WERI-Rb-1 (cell line): Measurements from ENCODE around the gene INSL6.
A peak's percentile ranks its signal among the peaks of the same experiment; 100 is the strongest.
"Not testable (repeated sequence)": the region's sequence is repeated elsewhere in the genome, so short reads cannot be mapped to it uniquely, and the experiment has no call there.

Experiments
- DNase-seq: peaks from one replicate; pipeline ENCODE4 v3.0.0-alpha.2; 2020
- H3K27ac ChIP-seq: fragments of 250-450 bp; sonication (Bioruptor Pico); 2 replicates; pipeline ENCODE4 v1.5.1; 2020; ENCODE audit warnings: mild to moderate bottlenecking, moderate library complexity
- H3K27me3 ChIP-seq: fragments of 250-450 bp; sonication (Bioruptor Pico); 2 replicates; pipeline ENCODE4 v1.5.1; 2021; ENCODE audit warnings: mild to moderate bottlenecking, low read depth, moderate library complexity; ENCODE audit not compliant: insufficient read depth, severe bottlenecking
- H3K36me3 ChIP-seq: fragments of 250-450 bp; sonication (Bioruptor Pico); 2 replicates; pipeline ENCODE4 v1.5.1; 2020; ENCODE audit warnings: mild to moderate bottlenecking, moderate library complexity
- H3K4me3 ChIP-seq: 2 replicates; pipeline ENCODE4 v1.5.1; 2011; ENCODE audit warnings: low read depth, mild to moderate bottlenecking, control low read depth, low read length
- H3K9me3 ChIP-seq: fragments of 250-450 bp; sonication (Bioruptor Pico); 2 replicates; pipeline ENCODE4 v1.5.1; 2021; ENCODE audit warnings: mild to moderate bottlenecking, moderate library complexity; ENCODE audit not compliant: severe bottlenecking
- CTCF ChIP-seq: IDR thresholded peaks from 2 replicates; pipeline ENCODE4 v1.5.1; 2011; ENCODE audit warnings: low read depth, mild to moderate bottlenecking, control low read depth, inconsistent platforms, low read length

INSL6 gene

GRCh38 chr9:5193345-5193744 is 7.9 kb upstream of the INSL6 start:
- Histone ChIP-seq H3K36me3 (no peaks in the 10 kb centered on the region), H3K4me3 (no peak overlapping the region), H3K27me3 (no peaks in the 10 kb centered on the region), H3K9me3 (no peaks in the 10 kb centered on the region), H3K27ac (no peak overlapping the region)
- TF ChIP-seq CTCF, result no peak
- DNase-seq, result no peak

GRCh38 chr9:5191985-5192384 is 6.5 kb upstream of the INSL6 start:
- no peak overlapping the region for H3K4me3 ChIP-seq
- no peaks in the 10 kb centered on the region for H3K27me3 ChIP-seq
- H3K9me3 ChIP-seq, result no peaks in the 10 kb centered on the region
- no peak for TF ChIP-seq CTCF
- no peak overlapping the region for H3K27ac ChIP-seq
- no peaks in the 10 kb centered on the region for H3K36me3 ChIP-seq
- no peak for DNase-seq

- Histone ChIP-seq H3K27me3 (no peaks in the 10 kb centered on the region), H3K4me3 (no peak overlapping the region), H3K27ac (no peak overlapping the region), H3K9me3 (no peaks in the 10 kb centered on the region), H3K36me3 (no peaks in the 10 kb centered on the region)
- no peak for TF ChIP-seq CTCF
- no peak for DNase-seq
Observed at GRCh38 chr9:5188060-5188984, 2.9 kb upstream of the INSL6 start.

GRCh38 chr9:5186416-5187169 is 1.2 kb upstream of the INSL6 start:
- peak; percentile 78 for TF ChIP-seq CTCF
- DNase-seq, result peak; percentile 57
- H3K27me3 ChIP-seq, result no peaks in the 10 kb centered on the region
- no peak overlapping the region for H3K4me3 ChIP-seq
- H3K27ac ChIP-seq, result no peak overlapping the region
- no peaks in the 10 kb centered on the region for H3K9me3 ChIP-seq
- H3K36me3 ChIP-seq, result no peaks in the 10 kb centered on the region

GRCh38 chr9:5184776-5185175 is 663 bp downstream of the INSL6 start:
- no peaks in the 10 kb centered on the region for H3K27me3 ChIP-seq
- H3K9me3 ChIP-seq, result no peaks in the 10 kb centered on the region
- no peak for DNase-seq
- H3K36me3 ChIP-seq, result no peaks in the 10 kb centered on the region
- no peak overlapping the region for H3K4me3 ChIP-seq
- no peak overlapping the region for H3K27ac ChIP-seq
- TF ChIP-seq CTCF, result no peak

- H3K36me3 ChIP-seq, H3K27me3 ChIP-seq, H3K27ac ChIP-seq, H3K9me3 ChIP-seq, H3K4me3 ChIP-seq, DNase-seq: not testable (repeated sequence)
Observed at GRCh38 chr9:5180631-5181030, 4.8 kb downstream of the INSL6 start.
